ENCODE measurements around the gene KIRREL3.

Gene KIRREL3

DNA sequence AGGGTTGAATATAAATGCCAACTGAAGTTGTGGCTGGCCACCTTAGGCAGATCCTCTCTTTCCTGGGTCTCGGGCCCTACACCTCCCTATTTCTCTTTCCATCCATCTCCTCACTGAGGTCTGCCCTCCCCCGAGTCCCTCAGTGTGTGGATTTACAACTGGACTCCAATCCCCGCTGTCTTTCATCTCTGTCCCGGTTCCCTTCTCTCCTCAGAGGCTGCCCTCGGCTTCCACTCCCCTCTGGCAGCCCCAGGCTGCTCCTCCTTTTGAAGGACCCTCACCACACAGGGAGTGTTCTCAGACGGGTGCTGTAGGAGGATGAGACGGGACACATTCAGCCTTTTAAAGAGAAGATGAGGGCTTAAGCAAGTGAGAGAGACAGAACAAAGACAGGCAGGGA, 478.0 kb downstream of the KIRREL3 start:
- no peak for DNase-seq

DNA sequence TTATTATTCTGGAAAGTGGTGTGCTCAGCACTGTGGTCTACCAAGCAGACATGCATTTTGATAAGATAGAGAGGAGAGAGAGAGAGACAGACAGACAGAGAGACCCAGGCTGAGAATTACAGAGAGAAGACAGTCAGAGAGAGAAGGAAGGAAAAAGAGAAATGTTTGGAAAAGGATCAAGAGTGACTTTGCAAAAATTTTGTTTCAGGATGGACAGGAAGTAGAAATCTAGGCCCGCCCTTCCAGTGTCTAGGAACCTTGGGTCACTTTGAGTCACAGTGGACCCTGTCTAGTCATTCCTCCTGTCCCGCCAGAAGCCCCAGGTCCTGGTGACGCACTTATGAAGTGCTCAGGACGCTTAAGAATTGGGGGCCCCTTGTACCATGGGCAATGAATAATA, 478.4 kb downstream of the KIRREL3 start:
- DNase-seq, result no peak

DNA sequence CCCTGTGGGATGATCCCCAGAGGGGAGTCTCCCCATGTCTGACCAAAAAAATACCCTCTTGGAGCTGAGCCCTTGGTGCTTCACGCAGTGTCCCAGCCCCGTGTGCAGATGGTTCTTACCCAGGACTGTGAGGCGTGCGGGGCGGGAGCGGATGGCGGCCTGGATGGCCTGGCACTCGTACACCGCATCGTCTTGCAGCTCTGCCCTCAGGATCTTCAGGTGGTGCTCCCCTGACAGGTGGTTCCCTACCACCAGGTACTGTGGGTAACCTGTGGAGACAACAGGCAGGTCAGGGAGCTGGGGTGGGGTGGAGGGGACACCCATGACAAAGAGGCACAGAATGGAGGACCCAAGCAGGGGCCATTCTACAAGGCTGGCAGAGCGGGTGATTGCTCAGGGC, 479.4 kb downstream of the KIRREL3 start:
- DNase-seq, result no peak

DNA sequence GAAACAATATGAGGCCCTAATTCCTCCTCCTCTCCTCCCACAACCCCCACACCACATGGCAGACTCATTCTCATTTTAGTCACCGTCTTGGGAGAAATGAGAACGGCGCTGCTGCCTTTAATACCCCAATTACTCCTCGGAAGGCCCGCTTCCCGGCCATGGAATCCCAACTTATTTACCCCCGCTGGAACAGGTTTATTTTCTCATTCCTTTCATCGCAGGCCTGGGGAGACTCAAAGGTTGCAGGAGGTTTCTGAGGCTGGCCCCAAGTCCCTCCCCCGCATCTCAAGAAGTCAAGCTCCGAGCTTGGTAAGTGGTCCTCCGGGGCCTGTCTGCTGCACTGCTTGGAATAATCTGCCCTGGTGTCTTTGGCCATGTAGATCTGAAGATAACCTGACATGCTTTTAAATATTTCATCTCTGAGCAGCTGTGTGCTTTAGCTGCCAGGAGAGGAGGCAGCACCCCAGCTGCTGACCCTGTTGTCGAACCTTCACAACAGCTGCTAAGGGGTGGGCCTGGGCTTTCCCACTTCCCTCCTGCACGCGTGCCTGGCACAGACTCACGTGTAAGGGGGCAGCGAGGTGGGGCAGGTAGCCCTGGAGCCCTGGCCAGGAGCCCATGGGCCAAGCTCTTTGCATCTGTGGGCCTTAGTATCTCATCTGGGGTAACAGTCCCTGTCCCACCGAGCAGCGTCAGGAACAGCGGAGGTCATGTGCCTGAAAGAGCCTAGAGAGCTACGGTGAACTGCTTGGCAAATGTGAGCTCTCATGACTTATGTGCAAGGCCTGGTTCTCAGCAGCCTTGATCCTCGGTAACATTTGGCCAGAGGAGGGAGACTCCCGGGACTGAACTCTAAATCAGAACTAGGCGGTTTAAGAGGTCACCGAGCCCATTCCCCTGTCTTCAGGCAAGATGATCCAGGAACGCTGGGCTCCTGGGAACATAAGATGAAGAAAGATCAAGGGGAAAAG, 480.5 kb downstream of the KIRREL3 start:
- no peak for DNase-seq

DNA sequence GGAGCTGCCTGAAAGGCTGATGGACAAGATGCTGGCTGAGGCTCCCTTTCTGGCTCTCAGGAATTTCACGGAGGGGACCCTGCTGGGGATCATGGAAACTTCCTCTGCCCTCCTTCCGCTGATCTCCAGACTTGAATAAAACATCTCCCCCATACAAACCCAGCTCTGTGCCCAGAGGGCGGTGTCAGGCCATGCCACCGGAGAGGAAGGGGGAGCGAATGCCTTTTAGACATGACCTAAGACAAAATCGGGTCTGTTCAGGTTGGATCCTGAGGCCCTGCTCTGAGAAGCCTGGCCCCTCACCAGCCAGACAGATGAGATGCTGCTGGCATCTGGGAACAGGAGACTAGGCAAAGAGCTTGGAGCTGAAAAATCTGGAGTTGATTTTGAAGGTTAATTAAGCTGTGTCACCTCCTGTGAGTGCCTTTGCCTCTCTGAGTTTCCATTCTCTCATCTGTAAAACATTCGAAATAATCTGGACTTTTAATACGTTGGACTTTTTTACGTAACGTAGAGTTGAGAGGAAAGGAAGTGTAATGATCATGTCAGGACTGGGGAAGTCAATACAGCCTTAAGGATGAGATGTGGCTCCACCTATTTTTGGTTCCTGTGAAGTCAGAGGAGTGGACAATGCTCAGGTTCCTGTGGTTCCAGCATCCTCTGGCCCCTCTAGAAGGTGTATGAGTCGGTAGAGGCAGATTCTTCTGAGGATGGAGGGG, 481.4 kb downstream of the KIRREL3 start:
- DNase-seq, result no peak

DNA sequence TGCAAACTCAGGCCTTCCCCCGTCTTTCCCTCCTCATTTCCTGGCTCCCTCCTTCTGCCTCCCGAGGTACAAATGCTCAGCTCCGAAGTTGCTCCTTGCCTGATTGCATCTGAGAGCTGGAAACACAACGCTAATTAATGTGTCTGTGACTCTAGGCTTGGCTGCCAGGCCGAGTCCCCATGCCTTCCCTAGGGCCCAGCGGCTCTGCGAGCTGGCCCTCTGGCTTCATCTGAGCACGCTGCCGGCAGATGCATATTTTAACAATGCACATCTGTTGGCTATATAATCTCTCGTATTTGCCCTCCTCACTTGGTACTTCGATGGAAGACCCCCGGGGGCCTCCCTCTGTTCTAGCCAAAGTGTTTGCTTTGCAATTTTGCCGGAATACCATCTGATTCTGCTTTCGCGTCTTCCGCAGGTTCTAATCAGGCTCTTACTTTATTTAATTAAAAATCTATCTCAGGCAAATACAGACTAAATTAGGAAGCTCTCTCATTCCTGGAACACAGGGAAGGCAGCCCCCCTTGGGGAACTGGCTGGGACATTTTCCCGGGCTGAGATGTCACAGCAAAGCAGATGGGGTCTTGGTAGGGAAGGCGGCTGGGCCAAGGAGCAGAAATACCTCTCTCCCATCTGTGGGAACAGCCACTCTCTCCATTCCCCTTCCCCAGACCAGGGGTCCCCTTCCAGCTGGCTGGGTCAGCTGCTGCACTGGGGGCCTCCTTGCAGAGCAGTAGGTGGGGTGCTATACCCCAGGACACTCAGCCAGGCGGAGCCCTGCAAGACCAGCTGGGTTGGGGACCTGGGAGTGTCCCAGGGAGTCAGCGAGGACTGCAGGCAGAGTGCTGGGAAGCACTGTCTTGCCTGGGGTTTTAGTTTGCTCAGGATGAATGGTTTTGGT, 482.2 kb downstream of the KIRREL3 start:
- DNase-seq, result no peak

DNA sequence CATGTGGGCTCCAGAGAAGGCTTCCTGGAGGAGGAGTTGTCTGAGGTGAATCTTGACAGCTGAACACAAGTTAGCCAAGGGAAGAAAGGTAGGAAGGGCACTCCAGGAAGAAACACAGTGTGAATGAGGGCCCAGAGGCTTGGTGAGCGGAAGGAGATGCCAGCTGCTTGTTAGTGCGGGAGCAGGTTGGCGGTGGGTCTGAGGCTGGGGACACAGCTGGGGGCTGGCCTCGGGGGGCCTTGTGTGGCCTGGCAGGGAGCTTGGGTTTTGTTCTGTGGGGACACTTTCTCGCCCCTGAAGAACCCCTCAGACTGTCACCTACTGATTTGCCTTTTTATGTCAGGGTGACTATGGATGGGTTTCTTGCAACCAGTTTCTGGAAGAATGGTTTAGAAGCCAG, 485.1 kb downstream of the KIRREL3 start:
- no peak for DNase-seq

DNA sequence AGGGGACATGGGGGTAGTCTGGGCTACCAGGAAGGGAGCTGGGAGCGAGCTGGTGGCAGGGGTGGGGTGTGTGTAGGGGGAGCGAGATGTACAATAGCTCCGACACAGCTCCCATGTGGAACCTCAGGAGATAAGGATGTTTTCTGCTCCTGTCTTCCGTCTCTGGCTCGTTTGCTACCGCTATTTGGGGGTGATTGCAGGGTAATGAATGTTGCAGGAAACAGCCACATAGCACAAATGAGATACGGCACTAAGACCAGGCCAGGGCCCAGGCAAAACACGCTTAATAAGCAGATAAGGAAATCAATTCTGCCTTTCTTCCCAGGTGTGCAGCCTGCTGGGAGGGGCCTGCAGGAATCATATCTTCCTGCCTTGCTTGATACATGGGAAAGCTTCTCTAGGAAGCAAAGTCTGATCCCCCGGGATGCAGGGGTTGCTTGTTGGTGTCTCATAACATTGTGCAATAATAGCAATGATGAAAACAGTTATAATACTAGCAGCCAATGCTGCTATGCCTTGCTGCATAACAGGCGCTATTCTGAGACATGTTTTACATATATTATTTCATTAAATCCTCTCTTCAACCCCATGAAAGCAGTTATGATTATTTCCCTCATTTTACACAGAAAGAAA, 486.4 kb downstream of the KIRREL3 start:
- no peak for DNase-seq

DNA sequence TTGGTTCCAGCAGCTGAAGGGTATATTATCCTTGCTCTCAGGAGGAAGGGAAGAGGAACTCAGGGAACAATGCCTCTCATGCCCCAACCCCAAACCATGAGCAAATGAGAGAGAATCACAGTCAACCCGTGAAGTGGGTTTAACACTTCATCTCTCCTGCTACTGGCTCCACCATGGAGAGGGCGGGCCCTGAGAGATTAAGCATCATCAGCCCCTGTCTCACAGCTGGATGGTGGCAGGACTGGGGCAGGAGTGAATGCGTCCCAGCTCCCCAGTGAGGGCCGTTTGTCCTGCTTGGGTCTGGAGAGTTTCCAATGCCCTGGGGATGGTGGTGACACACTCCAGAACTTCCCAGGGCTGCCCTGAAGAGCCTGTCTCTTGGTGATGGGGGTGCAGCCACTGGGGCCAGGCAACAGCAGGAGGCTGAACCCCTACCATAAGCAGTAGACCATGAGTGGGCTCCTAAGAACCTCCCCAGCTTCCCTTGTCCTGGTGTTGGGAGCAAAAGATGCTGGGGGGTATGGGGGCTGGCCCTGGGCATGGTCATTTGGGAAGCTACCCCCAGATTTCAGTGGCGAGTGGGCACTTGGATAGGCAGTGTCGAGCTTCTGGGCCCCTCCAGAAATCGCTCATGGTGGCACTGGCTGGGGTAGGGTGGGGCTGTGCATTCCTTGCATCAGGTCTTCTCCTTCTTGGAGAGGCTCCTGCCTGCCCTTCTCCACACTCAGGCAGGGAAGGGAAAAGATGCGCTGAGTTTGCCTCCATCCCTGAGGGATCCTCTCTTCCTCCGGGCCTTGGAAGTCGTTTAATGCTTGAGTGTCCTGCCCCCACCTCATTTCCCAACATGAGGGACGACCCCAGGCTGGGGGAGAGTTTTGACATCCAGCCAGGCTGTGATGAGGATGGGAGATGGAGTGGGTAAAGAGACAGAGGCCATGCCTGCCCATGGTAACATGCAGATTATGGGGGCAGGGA, 487.5 kb downstream of the KIRREL3 start:
- no peak for DNase-seq

DNA sequence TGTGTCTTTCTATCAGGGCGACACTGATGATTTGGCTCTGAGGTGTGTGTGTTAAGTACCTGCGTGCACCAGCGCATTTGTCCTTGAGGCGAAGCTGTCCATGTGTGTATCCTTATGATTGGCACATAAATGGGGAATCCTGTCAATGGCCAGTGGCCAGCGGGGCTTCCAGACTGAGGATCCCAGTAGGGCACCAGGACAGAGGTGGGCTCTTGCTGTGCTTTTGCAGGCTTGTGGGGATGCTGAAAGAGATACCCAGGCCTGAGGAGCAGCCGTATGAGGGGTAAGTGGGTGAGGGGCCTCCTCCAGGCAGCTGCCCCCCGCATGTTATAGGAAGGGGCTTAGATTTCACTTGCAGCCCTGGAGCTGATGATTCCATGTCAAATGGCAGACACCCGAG, 488.3 kb downstream of the KIRREL3 start:
- DNase-seq, result no peak

DNA sequence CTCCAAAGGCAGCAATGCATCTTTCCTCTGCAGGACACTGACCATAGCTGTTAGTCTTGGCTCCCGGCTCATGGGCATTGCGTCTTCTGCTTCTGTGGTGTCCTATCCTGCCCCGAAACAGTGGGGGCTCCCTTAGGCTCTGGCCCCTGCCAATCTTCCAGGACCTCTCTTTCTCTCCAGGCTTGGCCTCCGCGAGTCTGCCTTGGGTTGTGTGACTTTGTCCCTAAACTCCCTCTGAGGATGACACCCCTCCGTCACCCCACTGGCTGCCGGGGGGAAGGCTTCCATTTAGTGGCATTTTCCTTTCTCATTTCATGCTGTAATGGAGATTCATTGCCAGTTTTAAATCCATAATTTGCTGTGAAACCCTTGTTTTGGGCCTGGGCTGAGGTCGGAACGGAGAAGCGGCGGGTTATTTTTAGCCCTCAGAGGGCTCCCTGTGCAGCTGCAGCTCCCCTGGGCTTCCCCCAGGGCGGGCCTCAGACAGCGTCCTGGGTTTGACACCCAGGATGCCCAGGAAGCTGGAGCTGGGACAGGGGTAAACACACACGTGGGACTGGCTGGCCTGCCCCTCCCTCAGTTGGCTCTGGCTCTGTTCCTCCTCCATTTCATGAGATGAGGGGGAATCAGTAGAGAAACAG, 489.0 kb downstream of the KIRREL3 start:
- DNase-seq, result no peak

DNA sequence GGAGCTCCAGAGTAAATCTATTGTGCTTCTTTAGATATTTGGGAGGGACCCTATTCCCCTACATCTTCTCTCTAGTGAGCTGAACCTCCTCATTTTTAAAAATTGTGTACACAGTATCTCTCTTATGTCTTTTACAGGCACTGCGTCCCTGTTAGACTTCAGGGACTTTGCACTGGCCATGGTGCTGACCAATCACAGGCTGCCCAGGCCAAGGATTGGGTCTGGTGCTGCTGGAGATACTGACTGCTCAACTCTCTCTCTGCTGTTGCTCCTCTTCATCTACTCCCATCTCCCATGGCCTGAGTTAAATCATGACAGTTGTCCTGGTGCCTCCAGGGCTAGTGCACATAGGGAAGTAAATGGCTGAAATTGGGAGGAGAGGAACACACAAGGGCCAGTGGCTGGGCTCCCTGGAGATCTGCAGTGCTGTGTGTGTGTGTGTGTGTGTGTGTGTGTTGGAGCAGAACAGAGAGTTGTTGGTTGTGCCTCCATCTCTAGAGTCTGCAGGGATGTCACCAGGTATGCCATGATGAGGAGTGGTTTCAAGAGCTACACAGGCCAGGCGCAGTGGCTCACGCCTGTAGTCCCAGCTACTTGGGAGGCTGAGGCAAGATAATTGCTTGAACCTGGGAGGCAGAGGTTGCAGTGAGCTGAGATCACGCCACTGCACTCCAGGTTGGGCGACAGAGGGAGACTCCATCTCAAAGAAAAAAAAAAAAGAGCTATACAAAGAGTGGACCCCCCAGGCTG, 489.8 kb downstream of the KIRREL3 start:
- no peak for DNase-seq

DNA sequence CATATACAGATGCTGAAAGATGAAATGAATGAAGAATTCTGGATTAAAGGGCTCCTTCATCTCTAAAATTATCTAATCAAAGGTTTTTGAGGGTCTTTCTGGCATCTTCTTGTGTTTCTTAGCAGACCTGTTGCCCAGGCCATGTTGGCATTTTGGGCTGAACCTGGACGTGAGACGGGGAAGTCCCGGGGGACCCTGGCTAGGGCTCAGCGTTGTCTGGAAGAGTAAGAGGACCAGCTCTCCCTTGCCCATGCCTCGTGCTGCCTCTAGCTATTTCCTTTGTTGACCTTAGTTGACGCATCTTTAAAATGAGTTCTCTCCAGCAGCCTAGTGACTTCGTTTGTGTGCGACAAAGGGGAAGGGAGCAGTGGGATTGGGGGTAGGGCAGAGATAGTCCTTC, 492.9 kb downstream of the KIRREL3 start:
- DNase-seq, result no peak

DNA sequence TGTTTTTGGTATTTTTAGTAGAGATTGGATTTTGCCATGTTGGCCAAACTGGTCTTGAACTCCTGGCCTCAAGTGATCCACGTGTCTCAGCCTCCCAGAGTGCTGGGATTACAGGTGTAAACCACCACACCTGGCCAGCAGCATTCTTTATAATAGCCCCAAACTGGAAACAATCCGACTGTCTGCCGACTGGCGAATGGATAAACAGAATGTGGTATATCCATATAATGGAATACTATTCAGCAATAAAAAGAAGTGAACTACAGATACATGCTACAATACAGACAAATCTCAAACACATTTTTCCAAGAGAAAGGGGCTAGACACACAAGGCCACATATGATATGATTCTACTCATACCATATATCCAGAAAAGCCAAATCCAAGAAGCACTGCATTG, 493.8 kb downstream of the KIRREL3 start:
- no peak for DNase-seq

DNA sequence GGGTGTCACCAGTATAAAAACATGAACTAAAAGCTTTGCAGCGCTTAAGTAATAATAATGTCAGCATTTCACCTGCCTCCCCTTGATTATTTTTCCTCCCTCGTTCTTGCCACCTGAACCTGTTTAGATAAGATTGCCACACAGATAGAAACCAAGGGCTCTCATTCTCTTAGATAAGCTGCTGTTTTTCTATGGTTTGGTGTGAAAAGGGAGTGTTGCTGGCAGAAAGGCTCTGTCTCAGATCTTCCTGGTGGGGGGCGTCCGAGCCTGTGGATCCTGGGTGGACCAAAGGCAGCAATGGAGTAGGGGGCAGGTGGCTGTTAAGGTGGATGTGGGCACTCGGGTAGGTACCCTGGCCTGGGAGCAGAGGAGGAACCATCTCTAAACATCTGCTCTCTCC, 497.6 kb downstream of the KIRREL3 start:
- DNase-seq, result no peak

DNA sequence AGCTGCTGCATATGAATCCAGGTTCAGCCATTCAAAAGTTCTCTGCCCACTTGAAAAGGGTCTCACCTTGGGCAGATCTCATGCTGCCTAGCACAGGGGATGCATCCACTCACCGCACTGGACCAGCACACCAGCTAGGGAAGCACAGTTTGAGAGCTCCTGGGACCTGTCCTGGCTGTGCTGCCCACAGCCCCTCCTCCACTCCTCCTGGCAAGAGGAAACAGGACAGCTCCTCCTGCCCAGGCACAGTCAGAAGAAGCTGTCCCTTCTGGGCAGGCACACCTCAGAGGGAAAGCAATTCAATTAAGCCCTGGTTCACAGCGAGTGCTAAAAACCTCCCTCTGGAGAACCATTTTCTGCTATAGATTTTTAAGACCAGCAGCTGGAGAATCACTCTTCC, 498.4 kb downstream of the KIRREL3 start:
- DNase-seq, result no peak

DNA sequence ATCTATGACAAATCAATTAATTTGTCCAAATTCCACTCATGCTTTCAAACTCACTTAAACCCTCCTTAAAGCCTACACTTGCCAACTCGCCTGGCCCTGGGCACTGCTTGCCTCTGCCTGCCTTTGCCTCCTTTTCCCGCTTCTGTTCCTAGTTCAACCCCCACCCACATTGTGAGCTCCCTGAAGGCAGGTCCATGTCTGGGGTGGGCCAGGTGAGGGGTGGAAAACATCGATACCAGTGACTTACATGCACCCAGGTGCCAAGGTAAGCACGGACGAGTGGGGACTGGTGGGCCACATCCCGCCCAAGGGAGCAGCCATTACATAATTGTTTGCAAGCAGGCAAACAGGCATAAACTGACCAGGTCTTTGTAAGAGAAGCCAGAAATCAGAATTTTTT, 498.9 kb downstream of the KIRREL3 start:
- no peak for DNase-seq

DNA sequence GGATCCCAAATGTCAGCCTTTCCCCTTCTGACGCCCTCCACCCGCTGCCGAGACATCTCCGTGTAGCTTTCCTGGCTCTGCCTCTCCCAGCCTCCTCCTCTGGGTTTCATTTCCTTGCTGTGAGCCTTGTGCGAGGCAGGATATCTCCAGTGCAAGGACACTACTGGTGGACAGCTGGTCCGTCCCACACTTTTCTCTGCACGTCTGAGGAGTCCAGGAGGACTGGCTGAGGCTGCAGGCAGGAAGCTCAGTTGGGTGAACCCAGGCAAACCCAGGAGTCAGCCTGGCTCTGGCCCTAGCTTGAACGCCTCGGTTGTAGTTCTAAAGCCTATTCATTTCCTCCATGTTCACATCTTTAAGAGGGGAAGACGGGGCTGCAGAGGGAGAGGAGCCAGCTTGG, 499.6 kb downstream of the KIRREL3 start:
- DNase-seq, result no peak

DNA sequence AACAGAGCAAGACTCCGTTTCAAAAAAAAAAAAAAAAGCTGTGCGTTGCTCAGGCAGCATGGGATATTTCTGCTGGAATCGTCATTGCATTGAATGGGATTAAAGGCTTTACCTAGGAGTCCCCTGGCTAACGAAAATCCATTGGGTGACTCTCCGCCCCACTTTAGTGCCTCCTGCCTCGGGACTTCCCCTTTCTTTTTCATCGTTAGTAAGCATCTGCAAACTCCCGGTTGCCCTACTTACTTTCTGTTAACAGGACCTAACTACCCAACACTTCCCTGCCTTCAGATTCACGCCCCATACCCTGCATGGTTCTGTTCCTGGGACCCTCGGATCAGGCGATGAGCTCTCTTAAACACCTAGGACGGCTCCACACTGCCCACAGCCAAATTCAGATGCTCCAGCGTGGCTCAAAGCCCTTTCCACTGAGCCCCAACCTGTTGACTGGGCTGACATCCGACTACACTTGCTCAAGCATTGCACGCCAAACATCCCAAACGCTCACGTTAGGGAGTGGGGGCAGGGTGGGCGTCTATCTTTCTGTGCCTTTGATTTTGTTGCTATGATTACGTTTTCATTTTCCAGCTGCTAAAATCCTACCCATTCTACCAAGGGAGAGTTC, 501.3 kb downstream of the KIRREL3 start:
- no peak for DNase-seq

DNA sequence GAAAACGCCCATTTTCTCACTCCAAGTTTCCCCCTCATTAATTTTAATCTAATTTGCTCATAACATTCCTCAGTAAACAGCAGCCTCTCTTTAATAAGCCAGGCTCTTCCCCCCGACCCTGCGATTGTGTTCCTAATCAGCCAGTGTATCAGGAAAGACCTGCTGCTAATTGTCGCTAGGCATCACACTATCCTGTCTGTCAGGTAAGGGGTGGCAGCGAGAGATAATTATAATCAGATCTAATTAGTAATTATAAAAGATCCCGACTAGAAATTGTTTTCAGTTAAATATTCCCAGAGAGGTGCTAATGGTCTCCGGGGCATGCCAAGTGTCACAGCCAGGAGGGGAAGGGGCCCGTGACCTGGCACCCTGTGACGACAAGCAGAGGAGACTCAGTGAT, 502.3 kb downstream of the KIRREL3 start:
- DNase-seq, result no peak
